IPS-11a (cell line): Measurements from ENCODE around the gene RAB20.
"Not testable (repeated sequence)": the region's sequence is repeated elsewhere in the genome, so short reads cannot be mapped to it uniquely, and the experiment has no call there.

Experiments
- H3K4me3 ChIP-seq: one replicate; pipeline ENCODE4 v1.5.1; 2013; ENCODE audit warnings: low read depth, low read length, control low read depth

The RAB20 gene

GRCh38 chr13:110555601-110556223 lies 5.8 kb downstream of the RAB20 start:
- H3K4me3 ChIP-seq: no peak overlapping the region

- no peak overlapping the region for H3K4me3 ChIP-seq
Observed at GRCh38 chr13:110554946-110555345, 6.6 kb downstream of the RAB20 start.

- H3K4me3 ChIP-seq: no peak overlapping the region
Observed at GRCh38 chr13:110554227-110554836, 7.2 kb downstream of the RAB20 start.

- H3K4me3 ChIP-seq: no peak overlapping the region
Observed at GRCh38 chr13:110553417-110553816, 8.1 kb downstream of the RAB20 start.

- H3K4me3 ChIP-seq: no peak overlapping the region
Observed at GRCh38 chr13:110552767-110553166, 8.8 kb downstream of the RAB20 start.

GRCh38 chr13:110551284-110551683 lies 10.2 kb downstream of the RAB20 start:
- no peak overlapping the region for H3K4me3 ChIP-seq

- H3K4me3 ChIP-seq: no peak overlapping the region
Observed at GRCh38 chr13:110549795-110550160, 11.7 kb downstream of the RAB20 start.

- no peak overlapping the region for H3K4me3 ChIP-seq
Observed at GRCh38 chr13:110548891-110549794, 12.4 kb downstream of the RAB20 start.

GRCh38 chr13:110546926-110547325 lies 14.6 kb downstream of the RAB20 start:
- H3K4me3 ChIP-seq: no peak overlapping the region

- no peak overlapping the region for H3K4me3 ChIP-seq
Observed at GRCh38 chr13:110546378-110546777, 15.1 kb downstream of the RAB20 start.

- no peak overlapping the region for H3K4me3 ChIP-seq
Observed at GRCh38 chr13:110542169-110542796, 19.2 kb downstream of the RAB20 start.

- no peak overlapping the region for H3K4me3 ChIP-seq
Observed at GRCh38 chr13:110541526-110541920, 20.0 kb downstream of the RAB20 start.

- no peak overlapping the region for H3K4me3 ChIP-seq
Observed at GRCh38 chr13:110540871-110541525, 20.5 kb downstream of the RAB20 start.

- no peak overlapping the region for H3K4me3 ChIP-seq
Observed at GRCh38 chr13:110539894-110540293, 21.6 kb downstream of the RAB20 start.

GRCh38 chr13:110538632-110539031 lies 22.9 kb downstream of the RAB20 start:
- H3K4me3 ChIP-seq: no peak overlapping the region

GRCh38 chr13:110536006-110536693 lies 25.4 kb downstream of the RAB20 start:
- no peak overlapping the region for H3K4me3 ChIP-seq

- no peak overlapping the region for H3K4me3 ChIP-seq
Observed at GRCh38 chr13:110535526-110535925, 26.0 kb downstream of the RAB20 start.

- H3K4me3 ChIP-seq: no peak overlapping the region
Observed at GRCh38 chr13:110533771-110534670, 27.5 kb downstream of the RAB20 start.

GRCh38 chr13:110532258-110532657 lies 29.3 kb downstream of the RAB20 start:
- not testable (repeated sequence) for H3K4me3 ChIP-seq
